Activated CD4-positive, alpha-beta memory T cell treated with anti-CD3 and anti-CD28 coated beads, Interleukin-2, amount 10 ng/mL, durations not matched to agents 7 days and 5 days (primary cell): ENCODE results near the gene MEF2A. TPM values are rescaled to one million over a fixed set of nuclear protein-coding genes. Genes with fewer than 3 reads are reported as not detected.

Experiments used
- CTCF ChIA-PET: fragments of 350-600 bp; sonication (Branson Sonifier 250); formaldehyde crosslinking; loops from one replicate; lab custom pipeline; 2021; ENCODE audit warnings: antibody characterized with exemption, inconsistent platforms; lab: Charles Lee
- POLR2A ChIA-PET: fragments of 350-600 bp; sonication (Branson Sonifier 250); formaldehyde crosslinking; loops from one replicate; lab custom pipeline; 2021; ENCODE audit warnings: antibody characterized with exemption; lab: Charles Lee
- DNase-seq: peaks from one replicate; pipeline ENCODE4 v3.0.0-alpha.2; 2020
- H3K27ac Mint-ChIP-seq: one replicate; pipeline ENCODE4 v1.8.0; 2021; ENCODE audit warnings: mild to moderate bottlenecking, mixed read lengths
- H3K27me3 Mint-ChIP-seq: one replicate; pipeline ENCODE4 v1.8.0; 2021; ENCODE audit warnings: mixed read lengths
- H3K36me3 Mint-ChIP-seq: one replicate; pipeline ENCODE4 v1.8.0; 2021; ENCODE audit warnings: low read depth, mixed read lengths
- H3K4me1 Mint-ChIP-seq: one replicate; pipeline ENCODE4 v1.8.0; 2021; ENCODE audit warnings: mixed read lengths
- H3K4me3 Mint-ChIP-seq: one replicate; pipeline ENCODE4 v1.8.0; 2021; ENCODE audit warnings: mild to moderate bottlenecking, mixed read lengths
- H3K9me3 Mint-ChIP-seq: one replicate; pipeline ENCODE4 v1.8.0; 2021; ENCODE audit warnings: mixed read lengths
- total RNA-seq, 2 experiments: library from RNA; stranded (reverse); gene quantifications; one replicate each; pipeline ENCODE4 v1.2.3, GENCODE V29; 2021

Gene MEF2A
- total RNA-seq, 2 experiments from 2014 or later, result 24.6 to 24.8 TPM

DNA sequence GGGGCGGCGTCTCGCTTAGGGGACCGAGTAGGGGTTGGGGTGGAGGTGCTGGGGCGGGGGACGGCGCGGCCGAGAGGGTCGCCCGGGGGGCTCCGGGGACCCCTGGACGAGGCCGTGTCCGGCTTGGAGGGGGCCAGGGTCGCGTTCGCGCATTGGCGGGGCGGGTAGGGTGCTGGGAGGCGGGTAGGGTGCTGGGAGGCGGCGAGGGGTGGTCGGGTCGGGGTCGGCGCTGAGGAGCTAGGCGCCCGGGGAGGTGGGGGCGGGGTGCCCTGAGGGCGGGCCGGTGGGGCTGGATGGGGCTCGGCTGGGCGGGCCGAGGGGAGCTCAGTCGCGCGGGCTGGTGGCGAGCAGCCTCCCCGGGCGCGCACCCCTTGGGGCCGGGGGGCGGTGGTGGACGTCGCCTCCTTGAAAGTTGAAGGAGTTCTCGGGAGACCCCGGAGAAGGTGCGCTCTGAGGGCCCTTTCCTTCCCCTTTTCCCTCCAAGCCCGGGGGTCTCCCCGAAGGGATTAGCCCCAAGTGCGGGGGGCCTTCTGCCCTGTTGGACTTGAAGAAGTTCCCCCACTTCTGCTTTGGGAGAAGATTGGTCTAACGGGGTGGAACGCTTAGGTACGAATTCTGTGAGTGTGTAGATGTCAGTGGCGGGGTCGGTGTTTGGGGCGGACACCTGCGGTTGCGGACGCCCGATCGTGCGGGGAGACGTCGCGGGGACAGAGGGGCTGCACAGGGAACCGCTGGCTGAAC lies 543 bp downstream of the MEF2A start:
- Mint-ChIP-seq H3K9me3 (no peaks in the 10 kb centered on the region), H3K4me3 (peak overlapping the region; percentile 97), H3K4me1 (peaks cover 26% of the 10 kb centered on the region), H3K27me3 (peaks cover 14% of the 10 kb centered on the region), H3K36me3 (peaks cover 5% of the 10 kb centered on the region), H3K27ac (peak overlapping the region; percentile 82)
- peak; percentile 28 for DNase-seq
- POLR2A ChIA-PET, result interaction anchor here (0.7 to 4.1 kb wide), 11 partner anchors 10 to 1036 kb away, joined by 3 to 18 read pairs (median 9); partner anchors contain the start of genes ASB7, LINS1, LRRC28 and LYSMD4
- CTCF ChIA-PET, result interaction anchor here (1.0 to 4.2 kb wide), 7 partner anchors 9 to 460 kb away, joined by 3 to 37 read pairs (median 3); no protein-coding TSS in a partner anchor

DNA sequence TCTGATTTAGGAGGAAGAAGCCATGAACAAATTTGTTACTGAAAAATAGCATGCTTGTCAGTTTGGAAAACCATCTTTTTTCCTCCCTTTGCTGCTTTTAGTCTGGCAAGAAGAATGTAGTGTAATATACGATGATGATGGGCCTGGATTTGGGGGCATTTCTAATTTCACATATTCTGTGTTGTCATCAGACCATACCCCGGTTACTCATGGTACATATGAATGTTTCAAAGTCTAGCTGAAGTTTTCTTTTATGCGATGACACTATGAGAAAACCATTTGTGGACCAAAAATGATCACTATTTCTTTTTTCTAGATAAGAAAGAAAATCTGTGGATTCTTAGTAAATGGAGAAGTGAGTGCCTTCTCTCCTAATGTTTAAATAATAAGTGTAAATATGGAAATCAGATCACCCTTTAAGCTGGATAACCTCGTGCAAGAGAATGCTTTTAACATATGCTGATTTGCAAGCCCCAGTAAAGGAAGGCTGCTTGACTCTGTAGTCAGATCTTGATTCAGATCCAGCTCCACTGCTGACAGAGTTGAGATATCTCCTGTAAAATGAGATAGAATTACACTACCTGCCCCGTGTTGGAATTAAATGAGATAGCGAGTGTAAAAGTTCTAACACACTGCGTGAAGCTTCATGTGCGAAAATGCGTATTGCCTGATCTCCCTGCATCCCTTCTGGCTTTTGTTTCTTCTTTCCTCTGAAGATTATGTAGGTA lies 3.0 kb downstream of the MEF2A start:
- H3K36me3 Mint-ChIP-seq, result peaks cover 13% of the 10 kb centered on the region
- DNase-seq, result no peak
- peaks cover 24% of the 10 kb centered on the region for H3K4me1 Mint-ChIP-seq
- CTCF ChIA-PET, result interaction anchor here (1.7 to 4.2 kb wide), 3 partner anchors 135 to 296 kb away, joined by 3 to 37 read pairs (median 5); partner anchors contain the start of gene LYSMD4
- H3K27me3 Mint-ChIP-seq, result peaks cover 7% of the 10 kb centered on the region
- POLR2A ChIA-PET, result interaction anchor here (0.6 to 2.8 kb wide), 3 partner anchors 82 to 165 kb away, joined by 3 to 10 read pairs (median 3); partner anchors contain the start of gene LYSMD4
- H3K27ac Mint-ChIP-seq, result no peak overlapping the region
- H3K4me3 Mint-ChIP-seq, result no peak overlapping the region
- no peaks in the 10 kb centered on the region for H3K9me3 Mint-ChIP-seq

DNA sequence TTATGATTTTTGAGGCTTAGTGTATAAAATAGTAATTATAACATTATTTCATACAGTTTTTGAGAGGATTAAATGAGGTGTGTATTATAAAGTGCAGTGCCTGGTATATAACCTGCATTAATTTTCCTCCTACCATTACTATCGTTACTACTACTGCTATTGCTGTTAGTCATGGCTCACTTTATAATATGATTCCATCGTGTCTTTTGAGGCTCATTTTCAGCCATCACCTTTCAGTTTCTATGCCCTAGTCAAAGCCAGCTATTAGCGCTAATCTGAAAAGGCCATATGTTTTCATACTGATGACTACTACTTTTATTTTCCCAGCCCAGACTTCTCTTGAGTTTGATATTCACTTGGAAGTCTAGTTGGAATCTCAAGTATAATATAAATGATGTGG lies 5.5 kb downstream of the MEF2A start:
- Mint-ChIP-seq H3K4me3 (no peak overlapping the region), H3K27ac (no peak overlapping the region), H3K4me1 (peaks cover 19% of the 10 kb centered on the region), H3K36me3 (peaks cover 16% of the 10 kb centered on the region), H3K9me3 (no peaks in the 10 kb centered on the region), H3K27me3 (no peaks in the 10 kb centered on the region)
- POLR2A ChIA-PET, result no interaction called here
- no peak for DNase-seq
- CTCF ChIA-PET, result interaction anchor here (1.6 to 1.8 kb wide), 2 partner anchors 133 to 298 kb away, joined by 3 to 7 read pairs; no protein-coding TSS in a partner anchor

DNA sequence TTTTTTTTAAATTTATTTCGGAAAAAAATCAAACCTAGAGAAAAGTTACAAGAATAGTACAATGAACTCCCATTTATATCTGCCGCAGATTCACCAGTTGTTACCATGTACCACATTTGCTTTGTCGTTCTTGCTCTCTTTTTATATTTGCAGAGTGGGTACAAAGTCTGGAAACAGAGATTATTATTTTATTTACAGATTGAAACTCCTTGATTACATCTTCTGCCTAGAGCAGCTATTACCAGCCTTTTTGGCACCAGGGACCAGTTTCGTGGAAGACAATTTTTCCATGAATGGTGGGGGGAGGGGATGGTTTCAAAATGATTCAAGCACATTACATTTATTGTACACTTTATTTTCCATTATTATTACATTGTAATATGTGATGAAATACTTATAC lies 8.3 kb downstream of the MEF2A start:
- ChIA-PET POLR2A (no interaction called here), CTCF (interaction anchor here (1.5 kb wide), 1 partner anchor 130 kb away, joined by 4 read pairs; no protein-coding TSS in a partner anchor)
- no peak for DNase-seq
- no peaks in the 10 kb centered on the region for H3K27me3 Mint-ChIP-seq
- no peak overlapping the region for H3K4me3 Mint-ChIP-seq
- no peaks in the 10 kb centered on the region for H3K9me3 Mint-ChIP-seq
- H3K4me1 Mint-ChIP-seq, result peaks cover 5% of the 10 kb centered on the region
- no peak overlapping the region for H3K27ac Mint-ChIP-seq
- peaks cover 14% of the 10 kb centered on the region for H3K36me3 Mint-ChIP-seq

DNA sequence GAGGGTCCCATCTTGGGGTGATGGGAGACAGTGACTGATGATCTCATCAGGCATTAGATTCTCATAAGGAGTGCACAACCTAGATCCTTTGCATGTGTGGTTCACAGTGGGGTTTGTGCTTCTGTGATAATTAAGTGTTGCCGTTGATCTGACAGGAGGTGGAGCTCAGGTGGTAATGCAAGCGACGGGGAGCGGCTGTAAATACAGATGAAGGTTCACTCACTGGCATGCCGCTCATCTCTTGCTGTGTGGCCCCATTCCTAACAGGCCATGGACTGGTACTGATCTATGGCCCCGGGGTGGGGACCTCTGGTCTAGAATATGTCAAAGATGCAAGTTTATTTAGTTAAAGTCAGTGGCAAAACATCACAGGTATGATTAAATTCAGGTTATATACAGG lies 8.7 kb downstream of the MEF2A start:
- peaks cover 3% of the 10 kb centered on the region for H3K4me1 Mint-ChIP-seq
- CTCF ChIA-PET, result interaction anchor here (1.5 kb wide), 1 partner anchor 130 kb away, joined by 4 read pairs; no protein-coding TSS in a partner anchor

DNA sequence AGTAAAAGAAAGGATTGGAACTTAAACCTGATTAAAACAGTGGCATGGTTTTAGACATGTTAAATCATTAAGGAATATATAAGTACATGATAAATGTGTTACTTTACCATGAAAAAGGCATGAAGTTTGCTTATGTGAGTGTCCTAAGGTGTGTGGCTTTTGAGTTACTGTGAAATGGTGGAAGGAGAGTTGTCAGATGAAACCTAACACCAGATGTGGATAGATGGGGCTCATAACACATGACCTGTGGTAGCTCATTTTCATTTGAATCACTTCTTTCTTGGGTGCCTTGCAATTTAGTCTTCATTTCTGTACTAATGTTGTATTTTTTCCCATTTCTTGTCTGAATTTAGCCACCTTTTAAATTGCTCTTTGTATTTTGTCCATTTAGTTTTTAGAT lies 13.0 kb downstream of the MEF2A start:
- Mint-ChIP-seq H3K27ac (no peak overlapping the region), H3K4me3 (no peak overlapping the region), H3K36me3 (peaks cover 9% of the 10 kb centered on the region), H3K27me3 (no peaks in the 10 kb centered on the region), H3K4me1 (peaks cover 9% of the 10 kb centered on the region), H3K9me3 (no peaks in the 10 kb centered on the region)
- ChIA-PET CTCF (interaction anchor here (0.5 kb wide), 1 partner anchor 51 kb away, joined by 4 read pairs; no protein-coding TSS in a partner anchor), POLR2A (no interaction called here)
- no peak for DNase-seq

More for the DNA sequence above, 8.7 kb downstream of the MEF2A start:
- no peaks in the 10 kb centered on the region for H3K27me3 Mint-ChIP-seq
- no peak for DNase-seq
- no peaks in the 10 kb centered on the region for H3K9me3 Mint-ChIP-seq
- H3K36me3 Mint-ChIP-seq, result peaks cover 14% of the 10 kb centered on the region
- POLR2A ChIA-PET, result no interaction called here
- H3K4me3 Mint-ChIP-seq, result no peak overlapping the region
- H3K27ac Mint-ChIP-seq, result no peak overlapping the region

DNA sequence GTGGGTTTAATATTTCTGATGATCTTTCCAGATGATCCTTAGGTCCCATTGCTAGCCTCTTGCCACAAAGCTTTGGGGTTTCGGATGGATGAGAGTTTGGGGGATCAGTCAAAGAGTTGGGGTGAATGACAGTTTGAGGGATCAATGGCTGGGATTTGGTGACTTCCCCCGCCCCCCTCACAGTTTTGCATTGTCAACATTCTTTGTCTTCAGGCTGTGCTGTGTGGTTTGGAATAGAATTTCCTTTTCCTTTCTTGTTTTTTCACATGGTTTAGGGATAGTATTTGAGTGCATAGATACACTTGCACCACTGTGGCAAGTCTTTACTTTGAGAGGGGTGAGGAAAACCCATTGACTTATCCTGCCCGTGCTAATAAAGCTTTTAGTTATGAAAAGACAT lies 14.3 kb downstream of the MEF2A start:
- no peak for DNase-seq
- peaks cover 12% of the 10 kb centered on the region for H3K36me3 Mint-ChIP-seq
- no peaks in the 10 kb centered on the region for H3K27me3 Mint-ChIP-seq
- ChIA-PET POLR2A (no interaction called here), CTCF (interaction anchor here (1.5 kb wide), 1 partner anchor 13 kb away, joined by 3 read pairs; no protein-coding TSS in a partner anchor)
- peaks cover 9% of the 10 kb centered on the region for H3K4me1 Mint-ChIP-seq
- peaks cover 7% of the 10 kb centered on the region for H3K9me3 Mint-ChIP-seq
- H3K27ac Mint-ChIP-seq, result no peak overlapping the region
- H3K4me3 Mint-ChIP-seq, result no peak overlapping the region

DNA sequence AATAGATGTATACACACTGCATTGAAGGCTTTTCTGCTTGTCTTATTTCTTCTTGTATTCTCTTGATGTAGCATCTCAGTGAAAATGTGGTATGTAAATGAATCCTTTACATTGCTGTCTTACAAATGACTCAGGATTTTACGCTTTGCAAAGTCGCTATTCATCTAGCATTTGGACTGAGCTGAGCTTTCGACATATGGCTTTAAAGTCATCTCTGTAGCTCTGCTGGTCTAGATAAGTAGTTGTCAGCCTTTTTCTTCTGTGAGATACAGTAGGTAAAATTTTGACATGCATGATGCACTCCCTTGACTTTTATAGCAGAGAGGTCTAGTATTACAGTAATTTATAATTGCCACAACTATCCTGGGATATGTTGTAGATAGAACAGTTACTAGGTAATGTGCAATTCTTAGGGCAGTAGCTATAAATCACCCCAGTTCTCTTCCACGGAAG lies 16.8 kb downstream of the MEF2A start:
- no peaks in the 10 kb centered on the region for H3K27me3 Mint-ChIP-seq
- H3K4me3 Mint-ChIP-seq, result no peak overlapping the region
- DNase-seq, result no peak
- no peak overlapping the region for H3K27ac Mint-ChIP-seq
- peaks cover 9% of the 10 kb centered on the region for H3K4me1 Mint-ChIP-seq
- ChIA-PET CTCF (no interaction called here), POLR2A (no interaction called here)
- H3K9me3 Mint-ChIP-seq, result peaks cover 22% of the 10 kb centered on the region
- H3K36me3 Mint-ChIP-seq, result peaks cover 25% of the 10 kb centered on the region

DNA sequence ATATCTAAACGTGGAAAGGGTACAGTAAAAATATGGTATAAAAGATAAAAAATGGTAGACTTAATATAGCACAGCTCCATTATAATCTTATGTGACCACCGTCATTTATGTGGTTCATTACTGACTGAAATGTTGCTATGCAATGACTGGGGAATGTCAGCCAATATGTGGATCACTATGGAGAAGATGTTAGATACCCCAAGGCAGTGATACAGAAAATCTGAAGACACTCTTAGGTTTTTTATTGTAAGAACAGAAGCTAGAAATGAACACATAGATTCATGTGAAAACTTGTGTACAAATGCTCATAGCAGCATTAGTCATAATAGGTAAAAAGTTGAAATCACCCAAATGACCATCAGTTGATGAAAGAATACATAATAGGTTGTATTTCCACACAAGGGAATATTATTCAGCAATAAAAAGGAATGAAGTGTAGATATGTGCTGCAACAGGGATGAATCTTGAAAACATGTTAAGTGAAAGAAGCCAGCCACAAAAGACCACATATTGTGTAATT lies 18.4 kb downstream of the MEF2A start:
- CTCF ChIA-PET, result interaction anchor here (0.5 kb wide), 1 partner anchor 70 kb away, joined by 3 read pairs; no protein-coding TSS in a partner anchor
- Mint-ChIP-seq H3K9me3 (peaks cover 25% of the 10 kb centered on the region), H3K27me3 (no peaks in the 10 kb centered on the region), H3K36me3 (peaks cover 31% of the 10 kb centered on the region), H3K27ac (no peak overlapping the region), H3K4me1 (peaks cover 6% of the 10 kb centered on the region), H3K4me3 (no peak overlapping the region)
- POLR2A ChIA-PET, result no interaction called here
- no peak for DNase-seq

DNA sequence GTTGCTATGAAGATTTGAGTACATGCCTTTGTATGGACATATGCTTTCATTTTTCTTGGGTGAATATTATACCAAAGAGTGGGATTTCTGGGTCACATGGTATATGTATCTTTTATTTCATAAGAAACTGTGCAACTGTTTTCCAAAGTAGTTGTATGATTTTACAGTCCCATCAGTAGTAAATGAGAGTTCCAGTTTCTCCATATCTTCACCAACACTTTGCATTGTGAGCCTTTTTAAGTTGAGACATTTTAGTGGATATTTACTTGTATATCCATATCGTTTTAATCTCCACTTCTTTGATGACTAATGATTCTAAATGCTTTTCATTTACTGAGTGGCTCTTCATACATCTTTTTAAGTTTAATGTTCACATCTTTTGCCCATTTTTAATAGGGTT lies 20.3 kb downstream of the MEF2A start:
- ChIA-PET POLR2A (no interaction called here), CTCF (no interaction called here)
- H3K4me1 Mint-ChIP-seq, result peaks cover 10% of the 10 kb centered on the region
- H3K4me3 Mint-ChIP-seq, result no peak overlapping the region
- no peaks in the 10 kb centered on the region for H3K27me3 Mint-ChIP-seq
- no peak overlapping the region for H3K27ac Mint-ChIP-seq
- peaks cover 25% of the 10 kb centered on the region for H3K9me3 Mint-ChIP-seq
- H3K36me3 Mint-ChIP-seq, result peaks cover 37% of the 10 kb centered on the region
- DNase-seq, result no peak

DNA sequence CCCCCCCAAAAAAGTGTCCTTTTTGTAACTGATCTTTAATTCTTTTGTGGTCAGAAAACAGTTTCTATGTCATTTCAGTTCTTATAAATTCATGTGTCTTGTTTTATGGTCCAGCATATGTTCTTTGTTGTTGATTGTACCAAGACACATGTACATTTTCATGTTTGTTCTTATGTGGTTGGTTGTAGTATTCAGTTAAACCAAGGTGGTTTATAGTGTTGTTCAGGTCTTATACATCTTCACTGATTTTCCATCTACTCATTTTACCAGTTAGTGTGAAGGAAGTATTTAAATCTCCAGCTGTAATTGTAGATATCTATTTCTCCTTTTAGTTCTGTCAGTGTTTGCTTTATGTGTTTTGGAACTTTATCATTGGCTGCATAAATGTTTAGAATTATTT lies 24.0 kb downstream of the MEF2A start:
- H3K4me3 Mint-ChIP-seq, result no peak overlapping the region
- CTCF ChIA-PET, result no interaction called here
- no peak overlapping the region for H3K27ac Mint-ChIP-seq
- peaks cover 39% of the 10 kb centered on the region for H3K36me3 Mint-ChIP-seq
- POLR2A ChIA-PET, result no interaction called here
- H3K4me1 Mint-ChIP-seq, result peaks cover 17% of the 10 kb centered on the region
- DNase-seq, result no peak
- no peaks in the 10 kb centered on the region for H3K27me3 Mint-ChIP-seq
- peaks cover 24% of the 10 kb centered on the region for H3K9me3 Mint-ChIP-seq

DNA sequence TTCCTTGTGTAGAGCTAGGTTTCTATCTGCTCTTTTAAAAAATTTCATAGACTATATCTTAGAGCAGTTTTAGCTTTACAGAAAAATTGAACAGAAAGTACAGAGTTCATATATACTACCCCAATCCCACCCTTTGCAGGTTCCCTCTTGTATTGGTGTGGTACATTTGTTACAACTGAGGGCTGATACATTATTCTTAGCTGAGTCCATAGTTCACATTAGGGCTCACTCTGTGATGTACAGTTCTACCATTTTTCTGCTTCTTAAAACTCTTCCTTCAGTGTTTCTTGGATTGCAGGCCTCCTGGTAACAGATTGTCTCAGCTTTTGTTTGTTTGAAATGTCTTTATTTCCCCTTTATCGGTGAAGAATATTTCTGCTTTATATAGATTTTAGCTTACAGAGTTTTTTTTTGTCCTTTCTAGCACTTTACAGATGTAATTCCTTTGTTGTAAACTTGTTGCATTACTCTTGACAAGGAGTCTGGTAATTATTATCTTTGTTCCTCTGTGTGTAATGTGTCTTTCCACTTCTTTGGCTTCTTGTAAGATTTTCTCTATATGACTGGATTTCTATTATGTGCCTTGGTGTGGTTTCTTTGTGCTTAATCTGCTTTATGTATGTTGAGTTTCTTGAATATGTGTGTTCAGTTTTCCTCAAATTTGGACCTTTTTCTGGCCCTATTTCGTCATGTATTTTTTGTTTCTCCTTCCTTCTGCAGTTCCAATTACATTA lies 25.3 kb downstream of the MEF2A start:
- Mint-ChIP-seq H3K36me3 (peaks cover 37% of the 10 kb centered on the region), H3K27ac (no peak overlapping the region), H3K4me3 (no peak overlapping the region), H3K27me3 (no peaks in the 10 kb centered on the region), H3K4me1 (peaks cover 17% of the 10 kb centered on the region), H3K9me3 (peaks cover 21% of the 10 kb centered on the region)
- CTCF ChIA-PET, result interaction anchor here (0.8 kb wide), 1 partner anchor 13 kb away, joined by 3 read pairs; no protein-coding TSS in a partner anchor
- POLR2A ChIA-PET, result no interaction called here
- no peak for DNase-seq
